ENCODE results near the gene SLC12A8. TPM values are rescaled to one million over a fixed set of nuclear protein-coding genes. Genes with fewer than 3 reads are reported as not detected.

Gene SLC12A8
- total and polyA plus RNA-seq, 10 of the 15 experiments (the other 5 are each of a cell fraction or from before 2014, with no cell fraction given), result 2.5 to 71.6 (median 50.1) TPM

- peak; percentile 10 for ATAC-seq
- TF ChIP-seq HDGF (IDR thresholded peaks at IDR 0.05), result peak; percentile 33; the same call in 1 of the 2 replicates
- no peak for TF ChIP-seq SMAD1 (IDR thresholded peaks at IDR 0.05; ENCODE audit: low read depth, partially characterized antibody)
- TF ChIP-seq CREM (IDR thresholded peaks at IDR 0.05; ENCODE audit: low read depth), result no peak
- no peak for TF ChIP-seq SRF (IDR thresholded peaks at IDR 0.05; ENCODE audit: low read depth in 2 of 2, low read length in 2 of 2)
- TF ChIP-seq TAF1 (IDR thresholded peaks at IDR 0.05; ENCODE audit: borderline replicate concordance, low read depth, low read length), result no peak
- TF ChIP-seq RB1 (IDR thresholded peaks at IDR 0.05; ENCODE audit: borderline replicate concordance), result 0 out of 2 replicates have a peak, but pooled peaks have one; percentile 29
- TF ChIP-seq CHD2 (IDR thresholded peaks at IDR 0.05; ENCODE audit: borderline replicate concordance, low read depth, low read length), result no peak
- TF ChIP-seq PBX3 (IDR thresholded peaks at IDR 0.05; ENCODE audit: insufficient replicate concordance, low read depth, low read length), result no peak
- no peak for TF ChIP-seq KDM1A (IDR thresholded peaks at IDR 0.05; ENCODE audit: borderline replicate concordance)
- Histone ChIP-seq H3K27me3 (replicated peaks in 1 of 2; ENCODE audit: control insufficient read depth in 2 of 2, insufficient read depth in 2 of 2, low read length in 1 of 2) (no peaks in the 10 kb centered on the region), H3K27ac (ENCODE audit: control insufficient read depth, insufficient read depth) (peak overlapping the region; percentile 81), H3K4me1 (ENCODE audit: control insufficient read depth, insufficient read depth, low read length) (peaks cover 26% of the 10 kb centered on the region), H3K4me3 (peak overlapping the region; percentile 93), H4K20me1 (ENCODE audit: control insufficient read depth, insufficient read depth) (no peaks in the 10 kb centered on the region), H2AFZ (ENCODE audit: control insufficient read depth, low read depth, low read length) (peak overlapping the region; percentile 44), H3K9ac (ENCODE audit: control insufficient read depth, insufficient read depth, low read length) (peak overlapping the region; percentile 76), H3K9me3 (replicated peaks; ENCODE audit: control insufficient read depth, insufficient read depth, low read length) (no peaks in the 10 kb centered on the region), H3K36me3 (ENCODE audit: control insufficient read depth in 2 of 2, insufficient read depth in 2 of 2, low read length in 1 of 2) (0 out of 4 replicates have a peak, but pooled peaks cover 0 to 5% of the 10 kb centered on the region in 2 experiments), H3K79me2 (ENCODE audit: control insufficient read depth, insufficient read depth, low read length) (peaks cover 66% of the 10 kb centered on the region), H3K4me2 (ENCODE audit: control insufficient read depth, insufficient read depth) (peak overlapping the region; percentile 97)
- RAD21 ChIA-PET (ENCODE audit: unreplicated experiment), result interaction anchor here (0.8 to 4.0 kb wide), 24 partner anchors 29 to 533 kb away, joined by 3 to 39 read pairs (median 5); partner anchors contain the start of genes MUC13 and ZNF148
- CTCF ChIA-PET, result interaction anchor here (0.6 to 2.2 kb wide), 14 partner anchors 14 to 347 kb away, joined by 3 to 10 read pairs (median 4); no protein-coding TSS in a partner anchor
- no peak for DNase-seq (ENCODE audit: low read depth, low spot score)
- no TSS peak for BruUV-seq (replicated peaks)
- POLR2A ChIA-PET, result interaction anchor here (0.5 to 1.7 kb wide), 8 partner anchors 56 to 139 kb away, joined by 3 to 7 read pairs (median 4); no protein-coding TSS in a partner anchor
- FAIRE-seq, result peak; percentile 68
- WGBS (ENCODE audit: insufficient coverage, insufficient replicate concordance, low lambda C conversion rate, missing lambda C conversion rate), result 8% methylated on average over 8 of the region's 8 CpGs
- in situ Hi-C loops (cut with MboI) (no loop called here), intact Hi-C loops (cut with micrococcal nuclease; ENCODE audit: unreplicated experiment) (loop anchor here (2.0 to 5.0 kb wide), 3 partner anchors 56 to 150 kb away; no protein-coding TSS in a partner anchor)
- SMC1A ChIA-PET (ENCODE audit: uncharacterized antibody, unreplicated experiment), result interaction anchor here (0.8 to 3.6 kb wide), 31 partner anchors 9 to 382 kb away, joined by 3 to 33 read pairs (median 5); partner anchors contain the start of gene MUC13
Measured at GRCh38 chr3:125052624-125053303, 159.8 kb downstream of the SLC12A8 start.
